ENCODE results near the gene OR51E1.

Gene OR51E1

DNA sequence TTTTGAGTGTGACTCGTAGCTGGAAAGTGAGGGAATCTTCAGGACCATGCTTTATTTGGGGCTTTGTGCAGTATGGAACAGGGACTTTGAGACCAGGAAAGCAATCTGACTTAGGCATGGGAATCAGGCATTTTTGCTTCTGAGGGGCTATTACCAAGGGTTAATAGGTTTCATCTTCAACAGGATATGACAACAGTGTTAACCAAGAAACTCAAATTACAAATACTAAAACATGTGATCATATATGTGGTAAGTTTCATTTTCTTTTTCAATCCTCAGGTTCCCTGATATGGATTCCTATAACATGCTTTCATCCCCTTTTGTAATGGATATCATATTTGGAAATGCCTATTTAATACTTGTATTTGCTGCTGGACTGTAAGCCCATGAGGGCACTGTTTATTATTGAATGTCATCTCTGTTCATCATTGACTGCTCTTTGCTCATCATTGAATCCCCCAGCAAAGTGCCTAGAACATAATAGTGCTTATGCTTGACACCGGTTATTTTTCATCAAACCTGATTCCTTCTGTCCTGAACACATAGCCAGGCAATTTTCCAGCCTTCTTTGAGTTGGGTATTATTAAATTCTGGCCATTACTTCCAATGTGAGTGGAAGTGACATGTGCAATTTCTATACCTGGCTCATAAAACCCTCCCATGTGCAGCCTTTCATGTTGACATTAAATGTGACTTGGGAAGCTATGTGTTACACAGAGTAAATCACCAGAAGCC, 11.0 kb downstream of the OR51E1 start:
- ATAC-seq: no peak
- TF ChIP-seq ZFP30 (CRISPR knock-in tag; IDR thresholded peaks at IDR 0.05) (no peak), GLIS3 (CRISPR knock-in tag; IDR thresholded peaks at IDR 0.05) (no peak), ZFP3 (CRISPR knock-in tag; IDR thresholded peaks at IDR 0.05) (no peak), TOX (CRISPR knock-in tag; IDR thresholded peaks at IDR 0.05; ENCODE audit: borderline replicate concordance) (no peak), ISL1 (CRISPR knock-in tag; IDR thresholded peaks at IDR 0.05) (no peak), ARNTL (CRISPR knock-in tag; IDR thresholded peaks at IDR 0.05; ENCODE audit: borderline replicate concordance, low read depth) (no peak)
- TF ChIP-seq, protein P1, sequence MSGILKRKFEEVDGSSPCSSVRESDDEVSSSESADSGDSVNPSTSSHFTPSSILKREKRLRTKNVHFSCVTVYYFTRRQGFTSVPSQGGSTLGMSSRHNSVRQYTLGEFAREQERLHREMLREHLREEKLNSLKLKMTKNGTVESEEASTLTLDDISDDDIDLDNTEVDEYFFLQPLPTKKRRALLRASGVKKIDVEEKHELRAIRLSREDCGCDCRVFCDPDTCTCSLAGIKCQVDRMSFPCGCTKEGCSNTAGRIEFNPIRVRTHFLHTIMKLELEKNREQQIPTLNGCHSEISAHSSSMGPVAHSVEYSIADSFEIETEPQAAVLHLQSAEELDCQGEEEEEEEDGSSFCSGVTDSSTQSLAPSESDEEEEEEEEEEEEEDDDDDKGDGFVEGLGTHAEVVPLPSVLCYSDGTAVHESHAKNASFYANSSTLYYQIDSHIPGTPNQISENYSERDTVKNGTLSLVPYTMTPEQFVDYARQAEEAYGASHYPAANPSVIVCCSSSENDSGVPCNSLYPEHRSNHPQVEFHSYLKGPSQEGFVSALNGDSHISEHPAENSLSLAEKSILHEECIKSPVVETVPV (CRISPR knock-in tag; IDR thresholded peaks at IDR 0.05): no peak

DNA sequence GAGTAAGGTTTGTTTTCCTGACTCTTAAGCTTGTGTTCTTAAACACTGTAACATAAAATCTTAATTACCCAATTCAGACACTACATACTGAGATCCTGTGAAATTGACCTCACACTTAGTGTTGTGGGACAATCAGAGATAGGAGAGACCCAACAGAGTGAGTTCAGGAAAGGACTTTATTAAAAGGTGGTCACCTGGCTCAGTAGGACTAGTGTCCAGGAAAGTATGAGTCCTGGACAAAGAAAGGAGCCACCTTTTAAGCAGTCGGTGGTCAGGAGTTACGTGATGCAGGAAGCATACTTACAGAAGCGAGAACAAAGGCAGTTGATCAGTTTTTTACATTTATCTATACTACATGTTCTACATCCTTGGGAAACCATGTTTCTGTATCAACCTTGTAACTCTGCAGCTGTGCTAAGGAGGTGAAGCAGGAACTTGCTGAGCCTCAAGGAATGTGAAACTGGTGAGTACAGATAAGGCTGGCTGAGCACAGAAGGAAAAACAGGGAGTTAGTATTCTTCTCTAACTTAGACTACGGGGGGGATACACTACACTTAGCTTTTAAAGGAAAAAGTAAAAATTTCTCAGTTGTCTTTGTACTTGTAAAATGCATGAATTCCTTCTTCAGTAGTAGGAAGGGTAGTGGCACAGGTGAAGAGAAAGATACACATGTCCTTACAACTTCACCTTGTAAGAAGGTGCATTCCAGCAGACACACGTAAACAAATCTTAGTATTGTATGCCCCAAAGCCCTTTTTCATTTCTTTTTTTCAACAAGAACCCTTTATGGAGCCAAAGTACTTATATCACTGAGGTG, 15.1 kb downstream of the OR51E1 start:
- no peak for ATAC-seq
- no peak for TF ChIP-seq ISL1 (CRISPR knock-in tag; IDR thresholded peaks at IDR 0.05)
- no peak for TF ChIP-seq RARB (CRISPR knock-in tag; IDR thresholded peaks at IDR 0.05)
- TF ChIP-seq ZNF565 (CRISPR knock-in tag; conservative IDR thresholded peaks at IDR 0.05; ENCODE audit: low read depth): no peak
- TF ChIP-seq ZFP3 (CRISPR knock-in tag; IDR thresholded peaks at IDR 0.05): no peak
- TF ChIP-seq BACH2 (CRISPR knock-in tag; IDR thresholded peaks at IDR 0.05; ENCODE audit: borderline replicate concordance): no peak
- TF ChIP-seq, protein P2, sequence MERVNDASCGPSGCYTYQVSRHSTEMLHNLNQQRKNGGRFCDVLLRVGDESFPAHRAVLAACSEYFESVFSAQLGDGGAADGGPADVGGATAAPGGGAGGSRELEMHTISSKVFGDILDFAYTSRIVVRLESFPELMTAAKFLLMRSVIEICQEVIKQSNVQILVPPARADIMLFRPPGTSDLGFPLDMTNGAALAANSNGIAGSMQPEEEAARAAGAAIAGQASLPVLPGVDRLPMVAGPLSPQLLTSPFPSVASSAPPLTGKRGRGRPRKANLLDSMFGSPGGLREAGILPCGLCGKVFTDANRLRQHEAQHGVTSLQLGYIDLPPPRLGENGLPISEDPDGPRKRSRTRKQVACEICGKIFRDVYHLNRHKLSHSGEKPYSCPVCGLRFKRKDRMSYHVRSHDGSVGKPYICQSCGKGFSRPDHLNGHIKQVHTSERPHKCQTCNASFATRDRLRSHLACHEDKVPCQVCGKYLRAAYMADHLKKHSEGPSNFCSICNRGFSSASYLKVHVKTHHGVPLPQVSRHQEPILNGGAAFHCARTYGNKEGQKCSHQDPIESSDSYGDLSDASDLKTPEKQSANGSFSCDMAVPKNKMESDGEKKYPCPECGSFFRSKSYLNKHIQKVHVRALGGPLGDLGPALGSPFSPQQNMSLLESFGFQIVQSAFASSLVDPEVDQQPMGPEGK (CRISPR knock-in tag; IDR thresholded peaks at IDR 0.05; ENCODE audit: borderline replicate concordance): no peak
- no peak for TF ChIP-seq PPARA (CRISPR knock-in tag; IDR thresholded peaks at IDR 0.05; ENCODE audit: borderline replicate concordance)
- no peak for TF ChIP-seq SNAI2 (CRISPR knock-in tag; IDR thresholded peaks at IDR 0.05)
- TF ChIP-seq TCF4 (CRISPR knock-in tag; IDR thresholded peaks at IDR 0.05; ENCODE audit: borderline replicate concordance): no peak
- TF ChIP-seq CSDC2 (CRISPR knock-in tag; IDR thresholded peaks at IDR 0.05): no peak
- TF ChIP-seq, protein P3, sequence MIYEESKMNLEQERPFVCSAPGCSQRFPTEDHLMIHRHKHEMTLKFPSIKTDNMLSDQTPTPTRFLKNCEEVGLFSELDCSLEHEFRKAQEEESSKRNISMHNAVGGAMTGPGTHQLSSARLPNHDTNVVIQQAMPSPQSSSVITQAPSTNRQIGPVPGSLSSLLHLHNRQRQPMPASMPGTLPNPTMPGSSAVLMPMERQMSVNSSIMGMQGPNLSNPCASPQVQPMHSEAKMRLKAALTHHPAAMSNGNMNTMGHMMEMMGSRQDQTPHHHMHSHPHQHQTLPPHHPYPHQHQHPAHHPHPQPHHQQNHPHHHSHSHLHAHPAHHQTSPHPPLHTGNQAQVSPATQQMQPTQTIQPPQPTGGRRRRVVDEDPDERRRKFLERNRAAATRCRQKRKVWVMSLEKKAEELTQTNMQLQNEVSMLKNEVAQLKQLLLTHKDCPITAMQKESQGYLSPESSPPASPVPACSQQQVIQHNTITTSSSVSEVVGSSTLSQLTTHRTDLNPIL (CRISPR knock-in tag; IDR thresholded peaks at IDR 0.05; ENCODE audit: low read depth): no peak
- TF ChIP-seq ZNF70 (CRISPR knock-in tag; IDR thresholded peaks at IDR 0.05): no peak
- TF ChIP-seq, protein P4, sequence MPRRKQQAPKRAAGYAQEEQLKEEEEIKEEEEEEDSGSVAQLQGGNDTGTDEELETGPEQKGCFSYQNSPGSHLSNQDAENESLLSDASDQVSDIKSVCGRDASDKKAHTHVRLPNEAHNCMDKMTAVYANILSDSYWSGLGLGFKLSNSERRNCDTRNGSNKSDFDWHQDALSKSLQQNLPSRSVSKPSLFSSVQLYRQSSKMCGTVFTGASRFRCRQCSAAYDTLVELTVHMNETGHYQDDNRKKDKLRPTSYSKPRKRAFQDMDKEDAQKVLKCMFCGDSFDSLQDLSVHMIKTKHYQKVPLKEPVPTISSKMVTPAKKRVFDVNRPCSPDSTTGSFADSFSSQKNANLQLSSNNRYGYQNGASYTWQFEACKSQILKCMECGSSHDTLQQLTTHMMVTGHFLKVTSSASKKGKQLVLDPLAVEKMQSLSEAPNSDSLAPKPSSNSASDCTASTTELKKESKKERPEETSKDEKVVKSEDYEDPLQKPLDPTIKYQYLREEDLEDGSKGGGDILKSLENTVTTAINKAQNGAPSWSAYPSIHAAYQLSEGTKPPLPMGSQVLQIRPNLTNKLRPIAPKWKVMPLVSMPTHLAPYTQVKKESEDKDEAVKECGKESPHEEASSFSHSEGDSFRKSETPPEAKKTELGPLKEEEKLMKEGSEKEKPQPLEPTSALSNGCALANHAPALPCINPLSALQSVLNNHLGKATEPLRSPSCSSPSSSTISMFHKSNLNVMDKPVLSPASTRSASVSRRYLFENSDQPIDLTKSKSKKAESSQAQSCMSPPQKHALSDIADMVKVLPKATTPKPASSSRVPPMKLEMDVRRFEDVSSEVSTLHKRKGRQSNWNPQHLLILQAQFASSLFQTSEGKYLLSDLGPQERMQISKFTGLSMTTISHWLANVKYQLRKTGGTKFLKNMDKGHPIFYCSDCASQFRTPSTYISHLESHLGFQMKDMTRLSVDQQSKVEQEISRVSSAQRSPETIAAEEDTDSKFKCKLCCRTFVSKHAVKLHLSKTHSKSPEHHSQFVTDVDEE (CRISPR knock-in tag; IDR thresholded peaks at IDR 0.05): no peak
- no peak for TF ChIP-seq ESRRG (CRISPR knock-in tag; IDR thresholded peaks at IDR 0.05)
- no peak for TF ChIP-seq ZFP30 (CRISPR knock-in tag; IDR thresholded peaks at IDR 0.05)
- TF ChIP-seq, protein P1 (CRISPR knock-in tag; IDR thresholded peaks at IDR 0.05): no peak
- no peak for TF ChIP-seq GLIS3 (CRISPR knock-in tag; IDR thresholded peaks at IDR 0.05)

DNA sequence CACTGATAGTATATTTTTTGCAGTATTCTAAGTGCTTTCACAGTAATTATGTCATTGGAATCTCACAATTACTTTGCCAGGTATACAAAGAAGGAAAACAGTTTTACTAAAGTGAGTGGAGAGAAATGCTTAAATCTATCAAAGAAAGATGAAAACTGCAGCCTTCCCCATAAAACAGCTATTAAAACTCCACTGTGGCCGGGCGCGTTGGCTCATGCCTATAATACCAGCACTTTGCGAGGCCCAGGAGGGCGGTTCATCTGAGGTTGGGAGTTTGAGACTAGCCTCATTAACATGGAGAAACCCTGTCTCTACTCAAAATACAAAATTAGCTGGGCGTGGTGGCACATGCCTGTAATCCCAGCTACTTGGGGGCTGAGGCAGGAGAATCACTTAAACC, 19.1 kb downstream of the OR51E1 start:
- TF ChIP-seq OSR1 (CRISPR knock-in tag; IDR thresholded peaks at IDR 0.05): no peak
- no peak for TF ChIP-seq PPARA (CRISPR knock-in tag; IDR thresholded peaks at IDR 0.05; ENCODE audit: borderline replicate concordance)
- TF ChIP-seq, protein P3 (CRISPR knock-in tag; IDR thresholded peaks at IDR 0.05; ENCODE audit: low read depth): no peak
- no peak for TF ChIP-seq GLIS3 (CRISPR knock-in tag; IDR thresholded peaks at IDR 0.05)
- no peak for TF ChIP-seq ISL1 (CRISPR knock-in tag; IDR thresholded peaks at IDR 0.05)
- no peak for TF ChIP-seq TCF4 (CRISPR knock-in tag; IDR thresholded peaks at IDR 0.05; ENCODE audit: borderline replicate concordance)
- TF ChIP-seq ZNF565 (CRISPR knock-in tag; conservative IDR thresholded peaks at IDR 0.05; ENCODE audit: low read depth): no peak
- TF ChIP-seq, protein P1 (CRISPR knock-in tag; IDR thresholded peaks at IDR 0.05): no peak
- no peak for TF ChIP-seq ZNF70 (CRISPR knock-in tag; IDR thresholded peaks at IDR 0.05)
- no peak for ATAC-seq

All from SK-N-SH treated with all-trans-retinoic acid at 6 μM for 48 hours (cell line).